ENCODE results near the gene STK39.

STK39 gene

GRCh38 chr2:168171059-168171762 is 76.2 kb downstream of the STK39 start:
- no peak for TF ChIP-seq CTCF (IDR thresholded peaks at IDR 0.05; ENCODE audit: low read depth, low read length)
- H3K4me3 ChIP-seq (replicated peaks in 1 of 2; ENCODE audit: low read depth in 2 of 2, low read length in 2 of 2): no peak overlapping the region
- DNase-seq (ENCODE audit: low read depth in 2 of 2): no peak

GRCh38 chr2:168169097-168169745 is 78.2 kb downstream of the STK39 start:
- DNase-seq (ENCODE audit: low read depth in 2 of 2): peak in 1 of 2 donors; percentile 48
- no peak overlapping the region for H3K4me3 ChIP-seq (replicated peaks in 1 of 2; ENCODE audit: low read depth in 2 of 2, low read length in 2 of 2)

GRCh38 chr2:168167511-168168263 is 79.7 kb downstream of the STK39 start:
- TF ChIP-seq CTCF (IDR thresholded peaks at IDR 0.05; ENCODE audit: low read depth, low read length): no peak
- no peak overlapping the region for H3K4me3 ChIP-seq (replicated peaks in 1 of 2; ENCODE audit: low read depth in 2 of 2, low read length in 2 of 2)
- DNase-seq (ENCODE audit: low read depth in 2 of 2): no peak

More at GRCh38 chr2:168169097-168169745, 78.2 kb downstream of the STK39 start:
- no peak for TF ChIP-seq CTCF (IDR thresholded peaks at IDR 0.05; ENCODE audit: low read depth, low read length)

GRCh38 chr2:168166902-168167510 is 80.4 kb downstream of the STK39 start:
- peak in 1 of 2 donors; percentile 73 for DNase-seq (ENCODE audit: low read depth in 2 of 2)
- H3K4me3 ChIP-seq (replicated peaks in 1 of 2; ENCODE audit: low read depth in 2 of 2, low read length in 2 of 2): no peak overlapping the region
- no peak for TF ChIP-seq CTCF (IDR thresholded peaks at IDR 0.05; ENCODE audit: low read depth, low read length)

GRCh38 chr2:168165985-168166901 is 81.2 kb downstream of the STK39 start:
- DNase-seq (ENCODE audit: low read depth in 2 of 2): no peak
- TF ChIP-seq CTCF (IDR thresholded peaks at IDR 0.05; ENCODE audit: low read depth, low read length): no peak
- H3K4me3 ChIP-seq (replicated peaks in 1 of 2; ENCODE audit: low read depth in 2 of 2, low read length in 2 of 2): no peak overlapping the region

- TF ChIP-seq CTCF (IDR thresholded peaks at IDR 0.05; ENCODE audit: low read depth, low read length): no peak
- peak; percentile 38 to 46 for DNase-seq (ENCODE audit: low read depth in 2 of 2)
- H3K4me3 ChIP-seq (replicated peaks in 1 of 2; ENCODE audit: low read depth in 2 of 2, low read length in 2 of 2): no peak overlapping the region
Observed at GRCh38 chr2:168165397-168165796, 82.0 kb downstream of the STK39 start.
